GM23338 (cell line): ENCODE measurements around the gene POLR1A. TPM values are rescaled to one million over a fixed set of nuclear protein-coding genes. Genes with fewer than 3 reads are reported as not detected.

Source experiments
- ATAC-seq: fragments of 200-7000 bp; cut with Tn5 transposase; 3 replicates; pipeline ENCODE4 v1.9.1; 2020
- DNase-seq: peaks from one replicate; pipeline ENCODE4 v3.0.0-alpha.2; 2015; ENCODE audit warnings: low spot score
- H2AFZ ChIP-seq: fragments of 200-600 bp; sonication (generic); 2 replicates; pipeline ENCODE4 v1.8.0; 2016; ENCODE audit warnings: antibody characterized with exemption, mild to moderate bottlenecking, moderate library complexity
- H3F3A ChIP-seq: fragments of 200-600 bp; sonication (generic); replicated peaks from 2 replicates; pipeline ENCODE4 v1.8.0; 2017; ENCODE audit warnings: antibody characterized with exemption, mixed run types, low read depth
- H3K27ac ChIP-seq: fragments of 200-600 bp; sonication (generic); 2 replicates; pipeline ENCODE4 v1.6.1; 2016; ENCODE audit warnings: low read depth
- H3K27me3 ChIP-seq: fragments of 200-600 bp; sonication (generic); 2 replicates; pipeline ENCODE4 v1.8.0; 2016; ENCODE audit warnings: mild to moderate bottlenecking, mixed run types, moderate library complexity; ENCODE audit not compliant: insufficient read depth
- H3K36me3 ChIP-seq: fragments of 200-600 bp; sonication (generic); 2 replicates; pipeline ENCODE4 v1.8.0; 2016; ENCODE audit warnings: mild to moderate bottlenecking; ENCODE audit not compliant: insufficient read depth
- H3K4me1 ChIP-seq: fragments of 200-600 bp; sonication (generic); 2 replicates; pipeline ENCODE4 v1.8.0; 2016; ENCODE audit warnings: mild to moderate bottlenecking, moderate library complexity; ENCODE audit not compliant: insufficient read depth
- H3K4me2 ChIP-seq: fragments of 200-600 bp; sonication (generic); 2 replicates; pipeline ENCODE4 v1.7.1; 2017; ENCODE audit warnings: mixed run types
- H3K4me3 ChIP-seq: fragments of 200-600 bp; sonication (generic); 2 replicates; pipeline ENCODE4 v1.6.1; 2016; ENCODE audit warnings: mixed run types
- H3K79me2 ChIP-seq: fragments of 200-600 bp; sonication (generic); replicated peaks from 2 replicates; pipeline ENCODE4 v1.8.0; 2017; ENCODE audit warnings: mild to moderate bottlenecking; ENCODE audit not compliant: insufficient read depth
- H3K9me2 ChIP-seq: fragments of 200-600 bp; sonication (generic); 2 replicates; pipeline ENCODE4 v1.8.0; 2017; ENCODE audit not compliant: insufficient read depth
- H4K20me1 ChIP-seq: fragments of 200-600 bp; sonication (generic); replicated peaks from 2 replicates; pipeline ENCODE4 v1.8.0; 2017; ENCODE audit warnings: mild to moderate bottlenecking; ENCODE audit not compliant: insufficient read depth
- H3K27ac Mint-ChIP-seq: 2 replicates; pipeline ENCODE4 v1.8.0; 2020; ENCODE audit warnings: inconsistent platforms, mild to moderate bottlenecking, moderate library complexity, mixed read lengths
- H3K27me3 Mint-ChIP-seq: 3 replicates; pipeline ENCODE4 v1.8.0; 2022; ENCODE audit warnings: low read depth, mild to moderate bottlenecking, moderate library complexity, mixed read lengths, inconsistent platforms; ENCODE audit not compliant: insufficient read depth, poor library complexity
- H3K36me3 Mint-ChIP-seq: 3 replicates; pipeline ENCODE4 v1.8.0; 2021; ENCODE audit warnings: low read depth, mild to moderate bottlenecking, inconsistent platforms, moderate library complexity, mixed read lengths
- H3K4me1 Mint-ChIP-seq: 3 replicates; pipeline ENCODE4 v1.8.0; 2020; ENCODE audit warnings: mild to moderate bottlenecking, inconsistent platforms, mixed read lengths
- H3K4me3 Mint-ChIP-seq: 3 replicates; pipeline ENCODE4 v1.8.0; 2021; ENCODE audit warnings: moderate library complexity, mild to moderate bottlenecking, inconsistent platforms, mixed read lengths
- H3K9me3 Mint-ChIP-seq: 3 replicates; pipeline ENCODE4 v1.8.0; 2020; ENCODE audit warnings: moderate library complexity, mild to moderate bottlenecking, inconsistent platforms, mixed read lengths
- CREB1 ChIP-seq: fragments of 250-450 bp; sonication (Bioruptor Pico); IDR thresholded peaks from 2 replicates; pipeline ENCODE4 v1.5.0; 2020; ENCODE audit warnings: low read depth, mild to moderate bottlenecking, moderate library complexity
- EZH2 ChIP-seq: fragments of 200-600 bp; sonication (generic); IDR thresholded peaks from one replicate; pipeline ENCODE4 v1.8.0; 2017; ENCODE audit warnings: antibody characterized with exemption, mild to moderate bottlenecking, low read depth; ENCODE audit not compliant: unreplicated experiment
- EZH2phosphoT487 ChIP-seq: fragments of 200-600 bp; sonication (generic); IDR thresholded peaks from one replicate; pipeline ENCODE4 v1.8.1; 2018; ENCODE audit warnings: antibody characterized with exemption; ENCODE audit not compliant: unreplicated experiment
- NANOG ChIP-seq: IDR thresholded peaks from 2 replicates; pipeline ENCODE4 v1.6.1; 2016; ENCODE audit warnings: antibody characterized with exemption, borderline replicate concordance
- POLR2AphosphoS5 ChIP-seq: IDR thresholded peaks from 2 replicates; pipeline ENCODE4 v1.6.1; 2016; ENCODE audit warnings: antibody characterized with exemption, low read depth
- REST ChIP-seq: IDR thresholded peaks from one replicate; pipeline ENCODE4 v1.6.1; 2018; ENCODE audit warnings: antibody characterized with exemption; ENCODE audit not compliant: unreplicated experiment
- ZNF331 ChIP-seq: fragments of 250-450 bp; sonication (Bioruptor Pico); IDR thresholded peaks from 2 replicates; pipeline ENCODE4 v1.5.0; 2020; ENCODE audit warnings: low read depth, mild to moderate bottlenecking, moderate library complexity
- ZNF462 ChIP-seq: fragments of 250-450 bp; sonication (Bioruptor Pico); IDR thresholded peaks from 2 replicates; pipeline ENCODE4 v1.5.0; 2020; ENCODE audit warnings: mild to moderate bottlenecking, moderate library complexity
- polyA plus RNA-seq: library from polyadenylated mRNA; unstranded; fragments of >200 nt; fragmentation: Nextera tagmentation; extraction: Ambion mirVana; gene quantifications from 2 replicates; pipeline ENCODE4 v1.2.1, GENCODE V29; 2016
- total RNA-seq: library from RNA; depleted of rRNA; stranded (reverse); fragments of >200 nt; shearing (Covaris generic); gene quantifications from 2 replicates; pipeline ENCODE4 v1.2.3, GENCODE V29; 2014

The POLR1A gene
- total and polyA plus RNA-seq, 2 experiments from 2014 or later = 13.8 to 43.2 TPM

- TF ChIP-seq ZNF462 = no peak
- TF ChIP-seq CREB1 (CRISPR knock-in tag) = no peak
- no peak for TF ChIP-seq REST
- TF ChIP-seq EZH2phosphoT487 = no peak
- no peak for TF ChIP-seq POLR2AphosphoS5
Observed at GRCh38 chr2:86069091-86069685, 36.5 kb downstream of the POLR1A start (continued).

- Histone ChIP-seq H3K79me2 (no peaks in the 10 kb centered on the region), H3K27me3 (no peaks in the 10 kb centered on the region), H3K36me3 (peaks cover 45% of the 10 kb centered on the region), H2AFZ (no peak overlapping the region), H4K20me1 (peaks cover 10% of the 10 kb centered on the region), H3K4me1 (no peaks in the 10 kb centered on the region), H3K9me2 (no peaks in the 10 kb centered on the region), H3K27ac (no peak overlapping the region), H3F3A (no peaks in the 10 kb centered on the region), H3K4me2 (no peak overlapping the region), H3K4me3 (no peak overlapping the region)
- DNase-seq = no peak
- Mint-ChIP-seq H3K9me3 (no peaks in the 10 kb centered on the region), H3K4me3 (no peak overlapping the region), H3K27me3 (no peaks in the 10 kb centered on the region), H3K4me1 (no peaks in the 10 kb centered on the region), H3K36me3 (peaks cover 91% of the 10 kb centered on the region), H3K27ac (no peak overlapping the region)
- no peak for ATAC-seq
- TF ChIP-seq EZH2phosphoT487 = no peak
- TF ChIP-seq EZH2 = no peak
- no peak for TF ChIP-seq POLR2AphosphoS5
- no peak for TF ChIP-seq CREB1 (CRISPR knock-in tag)
- TF ChIP-seq ZNF331 (CRISPR knock-in tag) = no peak
- TF ChIP-seq NANOG = no peak
Observed at GRCh38 chr2:86068648-86069047, 37.0 kb downstream of the POLR1A start.
